ENCODE results near the gene SPIRE1.

Gene SPIRE1

DNA sequence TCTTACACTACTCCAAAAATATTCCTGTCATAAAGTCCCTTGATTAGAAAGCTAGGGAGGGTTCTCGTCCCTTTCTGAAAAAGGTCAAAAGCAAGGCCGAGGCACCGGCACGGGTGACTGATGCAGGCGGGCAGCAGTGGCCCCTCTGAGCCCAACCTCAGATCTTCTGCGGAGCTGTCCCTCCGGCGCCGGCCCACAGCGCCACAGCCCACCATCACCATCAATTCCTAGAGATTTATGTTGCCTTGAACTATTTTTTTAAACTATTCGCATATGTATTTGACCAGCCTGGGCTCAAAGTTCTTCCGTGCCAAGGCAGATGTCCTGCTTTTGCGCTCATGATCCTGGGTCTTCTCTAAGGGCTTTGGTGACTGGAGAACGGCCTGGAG is 223.4 kb downstream of the SPIRE1 start:
- DNase-seq (ENCODE audit: low read depth), result no peak
- H3K4me3 ChIP-seq (ENCODE audit: low read length), result no peak overlapping the region
- TF ChIP-seq, protein P1, sequence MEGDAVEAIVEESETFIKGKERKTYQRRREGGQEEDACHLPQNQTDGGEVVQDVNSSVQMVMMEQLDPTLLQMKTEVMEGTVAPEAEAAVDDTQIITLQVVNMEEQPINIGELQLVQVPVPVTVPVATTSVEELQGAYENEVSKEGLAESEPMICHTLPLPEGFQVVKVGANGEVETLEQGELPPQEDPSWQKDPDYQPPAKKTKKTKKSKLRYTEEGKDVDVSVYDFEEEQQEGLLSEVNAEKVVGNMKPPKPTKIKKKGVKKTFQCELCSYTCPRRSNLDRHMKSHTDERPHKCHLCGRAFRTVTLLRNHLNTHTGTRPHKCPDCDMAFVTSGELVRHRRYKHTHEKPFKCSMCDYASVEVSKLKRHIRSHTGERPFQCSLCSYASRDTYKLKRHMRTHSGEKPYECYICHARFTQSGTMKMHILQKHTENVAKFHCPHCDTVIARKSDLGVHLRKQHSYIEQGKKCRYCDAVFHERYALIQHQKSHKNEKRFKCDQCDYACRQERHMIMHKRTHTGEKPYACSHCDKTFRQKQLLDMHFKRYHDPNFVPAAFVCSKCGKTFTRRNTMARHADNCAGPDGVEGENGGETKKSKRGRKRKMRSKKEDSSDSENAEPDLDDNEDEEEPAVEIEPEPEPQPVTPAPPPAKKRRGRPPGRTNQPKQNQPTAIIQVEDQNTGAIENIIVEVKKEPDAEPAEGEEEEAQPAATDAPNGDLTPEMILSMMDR (conservative IDR thresholded peaks at IDR 0.05; ENCODE audit: low read length), result no peak

GRCh38 chr18:12433829-12434540 is 223.9 kb downstream of the SPIRE1 start:
- H3K4me3 ChIP-seq (ENCODE audit: low read length), result no peak overlapping the region
- no peak for DNase-seq (ENCODE audit: low read depth)
- TF ChIP-seq, protein P1 (conservative IDR thresholded peaks at IDR 0.05; ENCODE audit: low read length), result no peak

DNA sequence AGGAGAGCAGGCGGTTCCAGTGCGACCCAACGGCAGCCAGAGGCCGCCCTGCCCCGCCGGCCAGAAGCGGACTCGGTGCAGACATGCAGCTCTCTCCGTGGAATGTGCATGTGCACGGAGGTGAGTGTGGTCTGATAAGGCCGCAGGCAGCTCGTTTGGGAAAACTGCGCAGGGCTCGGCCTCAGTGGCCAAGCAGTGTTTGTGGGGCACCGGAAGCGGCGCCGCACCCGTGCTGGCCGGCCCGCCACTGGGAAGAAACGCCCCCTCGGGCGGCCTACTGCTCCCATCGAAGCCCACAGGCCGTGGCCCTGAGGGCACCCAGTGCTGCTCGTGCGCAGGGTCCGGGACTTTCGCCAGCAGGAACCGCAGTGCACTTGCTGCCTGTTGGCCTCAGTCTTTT is 225.0 kb downstream of the SPIRE1 start:
- TF ChIP-seq, protein P1 (conservative IDR thresholded peaks at IDR 0.05; ENCODE audit: low read length), result no peak
- no peak overlapping the region for H3K4me3 ChIP-seq (ENCODE audit: low read length)
- DNase-seq (ENCODE audit: low read depth), result no peak

DNA sequence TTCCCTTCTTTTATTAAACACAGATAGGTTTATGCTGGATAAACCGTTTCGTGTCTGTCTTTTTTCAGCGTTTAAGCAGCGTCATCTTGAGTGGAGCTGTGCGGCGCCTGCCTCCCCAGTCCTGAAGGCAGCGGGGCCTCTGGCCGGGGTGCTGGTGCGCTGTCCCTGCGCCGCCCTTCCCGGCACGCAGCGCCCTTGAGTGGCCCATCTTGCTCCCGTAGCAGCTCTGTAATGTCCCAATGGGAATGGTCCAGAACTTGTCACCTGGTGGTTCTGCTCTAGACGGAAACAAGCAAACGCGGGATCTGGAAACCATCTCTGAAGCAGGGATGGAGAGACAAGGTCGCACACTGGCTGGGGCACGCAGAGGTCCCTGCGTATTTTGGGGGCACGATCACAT is 225.7 kb downstream of the SPIRE1 start:
- no peak for DNase-seq (ENCODE audit: low read depth)
- TF ChIP-seq, protein P1 (conservative IDR thresholded peaks at IDR 0.05; ENCODE audit: low read length), result no peak
- no peak overlapping the region for H3K4me3 ChIP-seq (ENCODE audit: low read length)

DNA sequence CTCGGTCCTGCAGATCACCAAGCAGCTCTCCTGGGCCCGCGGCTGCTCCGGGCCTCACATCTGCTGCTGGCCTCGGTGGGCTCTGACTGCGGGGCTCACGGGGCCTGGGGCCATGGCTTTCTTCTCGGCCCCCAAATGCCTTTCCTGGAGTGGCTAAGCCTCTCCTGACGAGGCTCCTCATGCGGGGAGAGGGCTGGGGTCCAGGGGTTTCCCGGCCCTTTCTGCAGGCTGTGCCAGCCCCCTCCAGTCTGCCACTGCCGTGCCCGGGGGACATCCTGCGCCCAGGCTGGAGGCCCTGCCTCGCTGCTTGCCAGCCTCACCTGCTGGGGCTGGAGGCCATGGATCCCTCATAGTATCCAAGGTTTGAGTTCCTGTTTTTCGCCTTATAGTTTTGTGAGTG is 226.3 kb downstream of the SPIRE1 start:
- DNase-seq (ENCODE audit: low read depth), result no peak
- TF ChIP-seq, protein P1 (conservative IDR thresholded peaks at IDR 0.05; ENCODE audit: low read length), result no peak
- H3K4me3 ChIP-seq (ENCODE audit: low read length), result no peak overlapping the region

DNA sequence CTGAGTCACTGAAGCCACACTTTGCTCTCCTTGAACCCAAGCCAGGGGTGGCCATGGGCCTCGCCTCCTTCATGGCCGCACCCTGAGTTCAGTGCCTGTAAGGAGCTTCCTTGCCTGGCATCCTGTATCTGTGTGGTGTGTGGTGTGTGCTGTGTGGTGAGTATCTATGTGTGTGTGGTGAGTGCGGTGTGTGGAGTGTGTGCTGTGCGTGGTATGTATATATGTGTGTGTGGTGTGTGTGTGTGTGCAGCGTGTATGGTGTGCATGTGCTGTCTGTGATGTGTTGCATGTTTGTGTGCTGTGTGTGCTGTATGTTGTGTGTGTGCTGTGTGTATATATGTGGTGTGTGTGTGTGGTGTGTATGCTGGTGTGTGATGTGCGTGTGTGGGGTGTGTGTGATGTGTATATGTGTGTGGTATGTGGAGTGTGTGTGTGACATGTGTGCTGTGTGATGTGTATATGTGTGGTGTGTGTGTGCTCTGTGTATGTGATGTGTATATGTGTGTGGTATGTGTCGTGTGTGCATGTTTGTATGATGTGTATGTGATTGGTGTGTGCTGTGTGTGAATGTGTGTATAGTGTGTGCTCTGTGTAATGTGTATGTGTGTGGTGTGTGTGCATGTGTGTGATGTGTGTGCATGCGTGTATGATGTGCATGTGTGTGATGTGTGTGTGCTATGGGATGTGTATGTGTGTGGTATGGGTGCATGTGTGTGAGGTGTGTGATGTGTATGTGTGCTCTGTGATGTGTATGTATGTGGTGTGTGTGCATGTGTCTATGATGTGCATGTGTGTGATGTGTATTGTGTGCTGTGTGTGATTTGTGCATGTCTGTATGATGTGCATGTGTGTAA is 227.5 kb downstream of the SPIRE1 start:
- DNase-seq (ENCODE audit: low read depth), result no peak
- TF ChIP-seq, protein P1 (conservative IDR thresholded peaks at IDR 0.05; ENCODE audit: low read length), result no peak
- H3K4me3 ChIP-seq (ENCODE audit: low read length), result no peak overlapping the region

DNA sequence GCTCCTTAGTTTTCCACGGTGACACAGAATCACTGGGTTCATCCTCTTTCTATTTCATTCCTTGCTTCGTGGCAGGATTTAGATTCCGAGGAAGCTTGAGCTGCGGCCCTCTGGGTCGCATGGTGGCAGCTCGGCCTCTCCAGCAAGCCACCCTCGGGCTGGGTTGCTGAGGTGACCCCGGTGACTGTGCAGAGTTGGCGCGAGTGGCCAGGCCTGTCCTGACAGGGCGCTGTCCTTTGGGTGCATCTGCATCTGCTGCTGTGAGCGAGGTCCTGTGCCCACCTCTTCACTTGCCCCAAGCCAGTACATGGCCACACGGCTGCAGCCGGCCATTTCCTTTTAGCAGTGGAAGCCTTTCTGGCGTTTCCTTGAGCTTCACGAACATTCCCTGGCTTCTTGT is 228.4 kb downstream of the SPIRE1 start:
- TF ChIP-seq, protein P1 (conservative IDR thresholded peaks at IDR 0.05; ENCODE audit: low read length), result no peak
- no peak overlapping the region for H3K4me3 ChIP-seq (ENCODE audit: low read length)
- no peak for DNase-seq (ENCODE audit: low read depth)

Data from AG10803 (cell line).